CD4-positive, alpha-beta memory T cell (primary cell): Measurements from ENCODE around the gene CDC73. TPM values are rescaled to one million over a fixed set of nuclear protein-coding genes. Genes with fewer than 3 reads are reported as not detected.

Source experiments
- CTCF ChIA-PET: fragments of 350-600 bp; sonication (Branson Sonifier 250); formaldehyde crosslinking; loops from one replicate; lab custom pipeline; 2021; ENCODE audit warnings: inconsistent platforms; ENCODE audit not compliant: partially characterized antibody; lab: Charles Lee
- POLR2A ChIA-PET: fragments of 350-600 bp; sonication (Branson Sonifier 250); formaldehyde crosslinking; loops from one replicate; lab custom pipeline; 2021; ENCODE audit not compliant: partially characterized antibody; lab: Charles Lee
- DNase-seq, 5 donors: peaks; one replicate each; pipeline versions ENCODE4 v3.0.0 to v3.0.0-alpha.2; 2020 to 2022; ENCODE audit warnings: mixed read lengths in 1 of 5
- H3K27ac ChIP-seq: one replicate; pipeline ENCODE4 v1.7.0; 2013; ENCODE audit warnings: low read depth, low read length
- H3K27me3 ChIP-seq: 2 replicates; pipeline ENCODE4 v1.7.0; 2013; ENCODE audit warnings: mild to moderate bottlenecking, low read length, moderate library complexity; ENCODE audit not compliant: insufficient read depth
- H3K36me3 ChIP-seq: 2 replicates; pipeline ENCODE4 v1.7.0; 2013; ENCODE audit warnings: mild to moderate bottlenecking, low read length, moderate library complexity; ENCODE audit not compliant: insufficient read depth
- H3K4me1 ChIP-seq: 2 replicates; pipeline ENCODE4 v1.7.0; 2013; ENCODE audit warnings: mild to moderate bottlenecking, low read length, moderate library complexity; ENCODE audit not compliant: insufficient read depth
- H3K4me3 ChIP-seq, 2 donors: one replicate each; pipeline ENCODE4 v1.7.0; 2013; ENCODE audit warnings: low read length in 2 of 2, mild to moderate bottlenecking in 1 of 2
- H3K9me3 ChIP-seq, 2 donors: one replicate each; pipeline ENCODE4 v1.7.0; 2013; ENCODE audit warnings: low read length in 2 of 2, control low read depth in 1 of 2; ENCODE audit not compliant: control insufficient read depth in 1 of 2
- H3K27ac Mint-ChIP-seq, 7 donors: one replicate each; pipeline ENCODE4 v1.8.0; 2020 to 2021; ENCODE audit warnings: mixed read lengths in 7 of 7, mild to moderate bottlenecking in 6 of 7, inconsistent platforms in 3 of 7, moderate library complexity in 3 of 7
- H3K27me3 Mint-ChIP-seq, 2 donors: one replicate each; pipeline ENCODE4 v1.8.0; 2020 to 2021; ENCODE audit warnings: mixed read lengths in 2 of 2
- H3K36me3 Mint-ChIP-seq, 2 donors: one replicate each; pipeline ENCODE4 v1.8.0; 2020 to 2021; ENCODE audit warnings: mixed read lengths in 2 of 2, inconsistent platforms in 1 of 2, mild to moderate bottlenecking in 1 of 2
- H3K4me1 Mint-ChIP-seq, 4 donors: one replicate each; pipeline ENCODE4 v1.8.0; 2020 to 2021; ENCODE audit warnings: mixed read lengths in 4 of 4, mild to moderate bottlenecking in 1 of 4
- H3K4me3 Mint-ChIP-seq, 8 donors: one replicate each; pipeline ENCODE4 v1.8.0; 2020 to 2021; ENCODE audit warnings: mixed read lengths in 8 of 8, mild to moderate bottlenecking in 7 of 8, moderate library complexity in 6 of 8, inconsistent platforms in 3 of 8
- H3K9me3 Mint-ChIP-seq, 8 donors: one replicate each; pipeline ENCODE4 v1.8.0; 2020 to 2021; ENCODE audit warnings: mixed read lengths in 8 of 8, mild to moderate bottlenecking in 5 of 8, inconsistent platforms in 3 of 8, moderate library complexity in 1 of 8
- intact Hi-C: fragments of 100-400 bp; cut with micrococcal nuclease; formaldehyde crosslinking; loops from one replicate; pipeline ENCODE4 v1.15.1; 2023
- polyA plus RNA-seq, 2 donors: library from polyadenylated mRNA; unstranded; fragments of 300-500 nt; fragmentation: Illumina TruSeq; gene quantifications; one replicate each; pipeline ENCODE4 v1.2.3, GENCODE V29; 2021
- total RNA-seq, 2 experiments: library from RNA; stranded (reverse); gene quantifications; one replicate each; pipeline ENCODE4 v1.2.3, GENCODE V29; 2021

CDC73 gene
- total and polyA plus RNA-seq, 4 experiments from 2014 or later: 70.4 to 75.0 (median 71.3) TPM

GRCh38 chr1:193087893-193088292, 33.9 kb upstream of the CDC73 start:
- Mint-ChIP-seq H3K27me3 (no peaks in the 10 kb centered on the region), H3K27ac (peak overlapping the region in 1 of 7 donors; percentile 65), H3K4me3 (no peak overlapping the region), H3K36me3 (peaks cover 29 to 38% of the 10 kb centered on the region in 2 donors), H3K4me1 (peaks cover 0 to 6% (median 0%) of the 10 kb centered on the region in 4 donors), H3K9me3 (no peaks in the 10 kb centered on the region)
- Histone ChIP-seq H3K36me3 (peaks cover 18% of the 10 kb centered on the region), H3K27me3 (no peaks in the 10 kb centered on the region), H3K4me1 (no peaks in the 10 kb centered on the region), H3K27ac (no peak overlapping the region), H3K4me3 (no peak overlapping the region), H3K9me3 (no peaks in the 10 kb centered on the region)
- intact Hi-C loops: no loop called here
- POLR2A ChIA-PET: interaction anchor here (1.1 kb wide), 1 partner anchor 30 kb away, joined by 3 read pairs; no protein-coding TSS in a partner anchor
- CTCF ChIA-PET: no interaction called here
- DNase-seq: no peak

DNA sequence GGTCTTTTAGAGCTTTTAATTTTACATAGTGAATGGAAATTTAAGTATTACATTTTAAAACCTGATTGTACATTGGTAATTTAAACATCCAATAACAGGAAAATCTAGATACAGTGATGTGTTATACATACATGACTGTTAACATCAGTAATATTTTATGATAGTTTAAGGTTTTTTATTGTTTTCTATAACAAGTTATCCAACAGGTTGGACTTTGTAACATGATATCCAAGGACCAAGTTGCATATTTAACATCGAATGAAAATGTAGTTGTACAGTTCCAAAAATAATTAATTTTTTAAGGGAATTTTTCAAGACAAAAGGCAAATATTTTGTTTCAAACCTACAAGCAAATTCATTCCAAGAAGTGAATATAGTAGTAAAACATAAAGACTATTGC, 31.0 kb upstream of the CDC73 start:
- H3K4me3 ChIP-seq: no peak overlapping the region
- no peaks in the 10 kb centered on the region for H3K4me1 ChIP-seq
- peaks cover 0 to 2% (median 0%) of the 10 kb centered on the region in 4 donors for H3K4me1 Mint-ChIP-seq
- H3K4me3 Mint-ChIP-seq: no peak overlapping the region
- POLR2A ChIA-PET: no interaction called here
- no peaks in the 10 kb centered on the region for H3K9me3 Mint-ChIP-seq
- no peaks in the 10 kb centered on the region for H3K27me3 Mint-ChIP-seq
- H3K36me3 Mint-ChIP-seq: peaks cover 11 to 32% of the 10 kb centered on the region in 2 donors
- CTCF ChIA-PET: no interaction called here
- peaks cover 6% of the 10 kb centered on the region for H3K36me3 ChIP-seq
- H3K27me3 ChIP-seq: no peaks in the 10 kb centered on the region
- no peak for DNase-seq
- intact Hi-C loops: no loop called here
- H3K9me3 ChIP-seq: no peaks in the 10 kb centered on the region
- H3K27ac ChIP-seq: no peak overlapping the region
- H3K27ac Mint-ChIP-seq: peak overlapping the region in 1 of 7 donors; percentile 11

DNA sequence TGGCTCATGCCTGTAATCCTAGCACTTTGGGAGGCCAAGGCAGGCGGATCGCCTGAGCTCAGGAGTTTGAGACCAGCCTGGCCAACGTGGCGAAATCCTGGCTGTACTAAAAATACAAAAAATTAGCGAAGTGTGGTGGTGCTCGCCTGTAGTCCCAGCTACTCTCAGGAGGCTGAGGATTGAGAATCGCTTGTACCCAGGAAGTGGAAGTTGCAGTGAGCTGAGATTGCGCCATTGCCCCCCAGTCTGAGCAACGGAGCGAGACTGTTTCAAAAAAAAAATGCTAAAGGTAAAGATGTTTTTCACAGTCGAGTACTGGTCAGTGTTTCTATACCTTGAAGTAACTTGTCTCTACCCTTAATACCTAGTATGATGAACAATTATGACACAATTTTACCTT, 27.7 kb upstream of the CDC73 start:
- H3K27ac Mint-ChIP-seq: peak overlapping the region in 3 of 7 donors; percentile 16 to 36 (median 25)
- no peaks in the 10 kb centered on the region for H3K27me3 ChIP-seq
- no peaks in the 10 kb centered on the region for H3K9me3 ChIP-seq
- intact Hi-C loops: no loop called here
- H3K27me3 Mint-ChIP-seq: no peaks in the 10 kb centered on the region
- DNase-seq: no peak
- H3K4me1 ChIP-seq: no peaks in the 10 kb centered on the region
- ChIA-PET CTCF (no interaction called here), POLR2A (no interaction called here)
- H3K36me3 ChIP-seq: peaks cover 9% of the 10 kb centered on the region
- H3K27ac ChIP-seq: no peak overlapping the region
- H3K4me1 Mint-ChIP-seq: peaks cover 4 to 12% (median 8%) of the 10 kb centered on the region in 4 donors
- no peak overlapping the region for H3K4me3 ChIP-seq
- H3K36me3 Mint-ChIP-seq: peaks cover 26 to 50% of the 10 kb centered on the region in 2 donors
- no peaks in the 10 kb centered on the region for H3K9me3 Mint-ChIP-seq
- H3K4me3 Mint-ChIP-seq: no peak overlapping the region

- intact Hi-C loops: no loop called here
- peak overlapping the region in 2 of 7 donors; percentile 30 to 57 for H3K27ac Mint-ChIP-seq
- CTCF ChIA-PET: no interaction called here
- H3K36me3 ChIP-seq: peaks cover 8% of the 10 kb centered on the region
- no peaks in the 10 kb centered on the region for H3K9me3 ChIP-seq
- H3K4me1 ChIP-seq: peaks cover 18% of the 10 kb centered on the region
- H3K27ac ChIP-seq: no peak overlapping the region
- peaks cover 8 to 27% of the 10 kb centered on the region in 2 donors for H3K36me3 Mint-ChIP-seq
- H3K9me3 Mint-ChIP-seq: no peaks in the 10 kb centered on the region
- H3K4me1 Mint-ChIP-seq: peaks cover 22 to 34% (median 27%) of the 10 kb centered on the region in 4 donors
- POLR2A ChIA-PET: interaction anchor here (5.8 kb wide), 1 partner anchor 19 kb away, joined by 44 read pairs; the partner anchor contains the start of gene CDC73
- H3K27me3 ChIP-seq: no peaks in the 10 kb centered on the region
- H3K4me3 ChIP-seq: no peak overlapping the region
- H3K4me3 Mint-ChIP-seq: no peak overlapping the region
- no peaks in the 10 kb centered on the region for H3K27me3 Mint-ChIP-seq
- DNase-seq: no peak
These were observed 19.2 kb upstream of the CDC73 start for GRCh38 chr1:193102662-193103061.

DNA sequence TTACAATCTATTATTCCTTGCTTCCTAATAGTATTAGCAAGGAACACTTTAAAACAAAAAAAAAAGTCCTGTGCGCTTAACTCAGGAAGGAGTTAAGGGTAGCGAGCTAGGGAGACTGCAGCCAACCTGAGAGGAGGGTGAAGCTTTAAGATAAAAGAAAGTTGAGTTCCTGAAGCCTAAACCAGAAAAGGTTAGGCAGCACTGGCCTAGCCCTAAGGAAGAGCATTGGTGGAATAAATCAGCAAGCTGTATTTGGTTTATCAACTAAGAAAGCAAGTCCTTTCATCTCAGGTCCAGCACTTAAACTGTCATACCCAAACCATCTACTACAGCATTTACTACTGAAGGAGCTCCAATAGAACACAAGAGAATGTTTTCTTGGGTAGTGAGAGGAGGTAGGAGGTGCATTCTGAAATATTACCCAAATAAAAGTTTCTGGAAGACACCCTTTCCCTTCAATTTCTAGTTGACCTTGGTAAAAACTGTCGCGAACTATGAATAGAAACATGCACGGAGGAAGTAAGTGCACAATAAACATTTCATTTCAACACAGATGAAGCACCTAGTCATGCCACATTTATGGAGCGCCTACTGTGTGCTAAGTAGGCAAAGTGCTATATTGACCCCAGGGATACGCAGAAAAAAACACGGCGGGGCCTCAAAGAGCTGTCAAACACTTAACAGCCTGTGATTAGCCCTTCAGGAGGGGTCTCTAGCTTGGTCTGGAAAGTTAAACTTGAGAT, 17.9 kb upstream of the CDC73 start:
- peak overlapping the region in 5 of 7 donors; percentile 55 to 93 (median 80) for H3K27ac Mint-ChIP-seq
- H3K27me3 Mint-ChIP-seq: no peaks in the 10 kb centered on the region
- Histone ChIP-seq H3K36me3 (peaks cover 8% of the 10 kb centered on the region), H3K4me1 (peaks cover 18% of the 10 kb centered on the region), H3K4me3 (peak overlapping the region; percentile 65 to 94), H3K27ac (peak overlapping the region; percentile 59), H3K9me3 (no peaks in the 10 kb centered on the region), H3K27me3 (no peaks in the 10 kb centered on the region)
- ChIA-PET CTCF (interaction anchor here (1.0 to 2.3 kb wide), 3 partner anchors 18 to 45 kb away, joined by 3 to 10 read pairs (median 8); partner anchors contain the start of genes CDC73, RO60 and UCHL5), POLR2A (interaction anchor here (0.6 to 5.8 kb wide), 6 partner anchors 18 to 1186 kb away, joined by 3 to 44 read pairs (median 6); partner anchors contain the start of genes CDC73, RO60 and UCHL5)
- H3K4me3 Mint-ChIP-seq: peak overlapping the region; percentile 94 to 98 (median 95)
- no peaks in the 10 kb centered on the region for H3K9me3 Mint-ChIP-seq
- H3K36me3 Mint-ChIP-seq: peaks cover 3 to 20% of the 10 kb centered on the region in 2 donors
- intact Hi-C loops: no loop called here
- H3K4me1 Mint-ChIP-seq: peaks cover 19 to 30% (median 24%) of the 10 kb centered on the region in 4 donors
- DNase-seq: no peak

DNA sequence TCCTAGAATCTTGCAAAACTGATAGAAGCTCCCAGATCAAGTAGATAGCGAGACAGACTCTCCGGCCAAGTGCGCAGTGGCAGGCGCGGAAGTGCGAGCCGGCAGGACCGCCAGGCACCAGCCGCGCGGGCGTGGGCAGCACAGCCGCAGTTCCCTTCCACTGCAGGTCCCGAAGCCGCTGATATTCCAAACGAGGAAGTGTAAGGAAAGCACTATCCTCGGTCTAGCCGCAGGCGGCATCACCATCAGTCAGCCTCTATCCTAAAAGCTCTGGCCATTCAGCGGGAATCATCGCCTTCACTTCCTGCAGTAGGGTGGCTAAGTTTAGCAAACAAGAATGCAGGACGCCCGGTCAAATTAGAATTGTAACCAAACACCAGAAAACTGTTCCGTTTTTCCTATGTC, 17.3 kb upstream of the CDC73 start:
- H3K9me3 Mint-ChIP-seq: no peaks in the 10 kb centered on the region
- H3K27me3 Mint-ChIP-seq: no peaks in the 10 kb centered on the region
- Histone ChIP-seq H3K4me1 (peaks cover 18% of the 10 kb centered on the region), H3K36me3 (peaks cover 4% of the 10 kb centered on the region), H3K27me3 (no peaks in the 10 kb centered on the region), H3K27ac (peak overlapping the region; percentile 59), H3K9me3 (no peaks in the 10 kb centered on the region), H3K4me3 (peak overlapping the region; percentile 65 to 94)
- H3K4me1 Mint-ChIP-seq: peaks cover 19 to 30% (median 24%) of the 10 kb centered on the region in 4 donors
- peak overlapping the region in 6 of 7 donors; percentile 61 to 95 (median 90) for H3K27ac Mint-ChIP-seq
- ChIA-PET POLR2A (interaction anchor here (1.0 to 5.8 kb wide), 5 partner anchors 17 to 1185 kb away, joined by 3 to 44 read pairs (median 7); partner anchors contain the start of genes CDC73, RO60 and UCHL5), CTCF (interaction anchor here (1.8 to 2.3 kb wide), 2 partner anchors 17 to 46 kb away, joined by 8 to 10 read pairs; partner anchors contain the start of genes CDC73, RO60 and UCHL5)
- intact Hi-C loops: no loop called here
- H3K36me3 Mint-ChIP-seq: peaks cover 3 to 14% of the 10 kb centered on the region in 2 donors
- peak in 3 of 5 donors; percentile 11 to 40 (median 25) for DNase-seq
- peak overlapping the region; percentile 94 to 98 (median 95) for H3K4me3 Mint-ChIP-seq
